HFFc6 (cell line): ENCODE results near the gene FBXO15. TPM values are rescaled to one million over a fixed set of nuclear protein-coding genes. Genes with fewer than 3 reads are reported as not detected.

ENCODE experiments used
- DNase-seq: peaks from one replicate; pipeline ENCODE4 v3.0.0-alpha.2; 2018
- H3K27ac Mint-ChIP-seq: 2 replicates; pipeline ENCODE4 v1.8.0; 2020; ENCODE audit warnings: mild to moderate bottlenecking, mixed read lengths
- H3K27me3 Mint-ChIP-seq: 2 replicates; pipeline ENCODE4 v1.8.0; 2021; ENCODE audit warnings: mild to moderate bottlenecking, moderate library complexity, mixed read lengths; ENCODE audit not compliant: insufficient read depth
- H3K36me3 Mint-ChIP-seq: 2 replicates; pipeline ENCODE4 v1.8.0; 2021; ENCODE audit warnings: low read depth, mixed read lengths
- H3K4me1 Mint-ChIP-seq: 2 replicates; pipeline ENCODE4 v1.8.0; 2020; ENCODE audit warnings: low read depth, mixed read lengths
- H3K4me3 Mint-ChIP-seq: 2 replicates; pipeline ENCODE4 v1.8.0; 2020; ENCODE audit warnings: mild to moderate bottlenecking, moderate library complexity, mixed read lengths
- H3K9me3 Mint-ChIP-seq: 2 replicates; pipeline ENCODE4 v1.8.0; 2020; ENCODE audit warnings: mild to moderate bottlenecking, mixed read lengths
- CTCF ChIP-seq: fragments of 200-600 bp; sonication (generic); IDR thresholded peaks from 2 replicates; pipeline ENCODE4 v1.5.0; 2021; ENCODE audit warnings: antibody characterized with exemption, mild to moderate bottlenecking
- total RNA-seq, 6 experiments: library from RNA; stranded (reverse); fragmentation: NEBNext Ultra II Directional; extraction: Animal tissue kit (Norgen Biotek cat#: 25700); gene quantifications; 2 replicates in 1 of 6; 3 replicates in 5 of 6; pipeline ENCODE4 v1.2.3, GENCODE V29; 2021

FBXO15 gene
- total RNA-seq, 6 experiments from 2014 or later, result 0.71 to 2.2 (median 1.1) TPM

GRCh38 chr18:74081966-74082741 is 65.5 kb downstream of the FBXO15 start:
- Mint-ChIP-seq H3K4me3 (peak overlapping the region; percentile 59), H3K27ac (peak overlapping the region; percentile 44), H3K27me3 (peaks cover 13% of the 10 kb centered on the region), H3K9me3 (no peaks in the 10 kb centered on the region), H3K4me1 (peaks cover 11% of the 10 kb centered on the region), H3K36me3 (no peaks in the 10 kb centered on the region)
- DNase-seq, result peak; percentile 65
- TF ChIP-seq CTCF, result peak; percentile 73

- no peak overlapping the region for H3K4me3 Mint-ChIP-seq
- TF ChIP-seq CTCF, result no peak
These were observed 69.4 kb downstream of the FBXO15 start for GRCh38 chr18:74078257-74078656.

GRCh38 chr18:74074668-74075564 is 72.7 kb downstream of the FBXO15 start:
- no peak for DNase-seq
- no peak for TF ChIP-seq CTCF
- no peaks in the 10 kb centered on the region for H3K36me3 Mint-ChIP-seq
- peaks cover 27% of the 10 kb centered on the region for H3K27me3 Mint-ChIP-seq
- no peaks in the 10 kb centered on the region for H3K4me1 Mint-ChIP-seq
- H3K27ac Mint-ChIP-seq, result no peak overlapping the region
- no peaks in the 10 kb centered on the region for H3K9me3 Mint-ChIP-seq
- no peak overlapping the region for H3K4me3 Mint-ChIP-seq

More at GRCh38 chr18:74078257-74078656, 69.4 kb downstream of the FBXO15 start:
- Mint-ChIP-seq H3K4me1 (peaks cover 10% of the 10 kb centered on the region), H3K27me3 (peaks cover 11% of the 10 kb centered on the region; the same call in 1 of the 2 replicates), H3K36me3 (no peaks in the 10 kb centered on the region), H3K27ac (no peak overlapping the region), H3K9me3 (no peaks in the 10 kb centered on the region)
- no peak for DNase-seq

- H3K4me1 Mint-ChIP-seq, result no peaks in the 10 kb centered on the region
- no peak for TF ChIP-seq CTCF
- DNase-seq, result no peak
- no peak overlapping the region for H3K4me3 Mint-ChIP-seq
- H3K9me3 Mint-ChIP-seq, result no peaks in the 10 kb centered on the region
- H3K27ac Mint-ChIP-seq, result no peak overlapping the region
- H3K36me3 Mint-ChIP-seq, result no peaks in the 10 kb centered on the region
- peaks cover 27% of the 10 kb centered on the region for H3K27me3 Mint-ChIP-seq
These were observed 73.5 kb downstream of the FBXO15 start for GRCh38 chr18:74073957-74074667.
